ENCODE results near the gene NSD2. TPM values are rescaled to one million over a fixed set of nuclear protein-coding genes. Genes with fewer than 3 reads are reported as not detected.
"Not testable (repeated sequence)": the region's sequence is repeated elsewhere in the genome, so short reads cannot be mapped to it uniquely, and the experiment has no call there.

Gene NSD2
- total and polyA plus RNA-seq, 2 donors (not counting 1 experiment from before 2014, with no cell fraction given), result 14.2 to 64.8 TPM

DNA sequence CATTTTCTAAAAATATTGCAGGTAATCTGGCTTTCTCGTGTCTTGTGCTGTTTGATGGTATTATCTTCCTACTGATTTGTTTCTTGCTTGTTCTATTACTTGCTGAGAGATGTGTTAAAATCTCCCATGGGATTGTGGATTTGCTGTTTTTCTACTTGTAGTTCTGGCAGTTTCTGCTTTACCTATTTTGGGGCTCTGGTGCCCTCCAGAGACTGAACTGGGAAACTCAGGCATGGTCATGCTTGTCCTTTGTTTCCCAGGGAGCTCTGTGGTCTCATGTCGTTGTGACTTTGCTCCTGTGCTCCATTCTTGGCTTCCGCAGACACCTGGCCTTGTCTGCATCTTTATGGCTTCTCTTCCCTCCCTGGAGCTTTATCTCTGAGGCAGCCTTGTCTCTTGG lies 39.5 kb downstream of the NSD2 start:
- Histone ChIP-seq H3K4me1 (ENCODE audit: control insufficient read depth in 2 of 2, insufficient read depth in 2 of 2, low read length in 2 of 2) (no peaks in the 10 kb centered on the region), H3K9ac (ENCODE audit: low read length) (no peak overlapping the region), H3K9me3 (ENCODE audit: control extremely low read depth in 1 of 3, control insufficient read depth in 2 of 3, insufficient read depth in 1 of 3, low read length in 2 of 3) (peaks cover 0 to 5% (median 0%) of the 10 kb centered on the region in 3 donors), H3K36me3 (replicated peaks in 1 of 2; ENCODE audit: control extremely low read depth in 1 of 2, control insufficient read depth in 1 of 2, extremely low read depth in 1 of 2, insufficient read depth in 2 of 2, low read length in 1 of 2) (peaks cover 2 to 7% of the 10 kb centered on the region in 2 experiments), H3K79me2 (ENCODE audit: control insufficient read depth, insufficient read depth, low read length) (peaks cover 52% of the 10 kb centered on the region), H3K4me2 (replicated peaks; ENCODE audit: low read depth, low read length, poor library complexity, severe bottlenecking) (no peak overlapping the region), H3K27ac (ENCODE audit: low read length in 2 of 2) (no peak overlapping the region), H3K27me3 (replicated peaks in 1 of 4; ENCODE audit: control extremely low read depth in 1 of 4, control insufficient read depth in 3 of 4, insufficient read depth in 4 of 4, low read length in 3 of 4) (no peaks in the 10 kb centered on the region), H3K4me3 (ENCODE audit: control extremely low read depth in 1 of 5, extremely low read depth in 1 of 5, insufficient read depth in 1 of 5, low read depth in 2 of 5, low read length in 4 of 5) (no peak overlapping the region), H2AFZ (ENCODE audit: insufficient read depth, low read depth, low read length, poor library complexity, severe bottlenecking) (no peak overlapping the region), H4K20me1 (ENCODE audit: control insufficient read depth, insufficient read depth, low read length, poor library complexity, severe bottlenecking) (no peaks in the 10 kb centered on the region)
- Mint-ChIP-seq H3K27ac (no peak overlapping the region), H3K4me1 (peaks cover 2% of the 10 kb centered on the region), H3K27me3 (no peaks in the 10 kb centered on the region), H3K9me3 (ENCODE audit: insufficient read depth) (no peaks in the 10 kb centered on the region), H3K4me3 (no peak overlapping the region)
- TF ChIP-seq EZH2 (IDR thresholded peaks at IDR 0.05; ENCODE audit: borderline replicate concordance, insufficient read depth, low read depth, low read length, poor library complexity, severe bottlenecking), result no peak
- TF ChIP-seq CTCF (IDR thresholded peaks at IDR 0.05), result peak; percentile 15
- CTCF ChIA-PET, result interaction anchor here (1.4 to 3.8 kb wide), 2 partner anchors 11 to 162 kb away, joined by 4 to 36 read pairs; no protein-coding TSS in a partner anchor
- peak; percentile 22 for DNase-seq
- intact Hi-C loops (cut with micrococcal nuclease), result no loop called here
- POLR2A ChIA-PET, result no interaction called here
- ATAC-seq (ENCODE audit: low read depth), result no peak
- whole genome bisulfite sequencing (ENCODE audit: insufficient coverage), result 33% methylated on average over 1 of the region's 3 CpGs

DNA sequence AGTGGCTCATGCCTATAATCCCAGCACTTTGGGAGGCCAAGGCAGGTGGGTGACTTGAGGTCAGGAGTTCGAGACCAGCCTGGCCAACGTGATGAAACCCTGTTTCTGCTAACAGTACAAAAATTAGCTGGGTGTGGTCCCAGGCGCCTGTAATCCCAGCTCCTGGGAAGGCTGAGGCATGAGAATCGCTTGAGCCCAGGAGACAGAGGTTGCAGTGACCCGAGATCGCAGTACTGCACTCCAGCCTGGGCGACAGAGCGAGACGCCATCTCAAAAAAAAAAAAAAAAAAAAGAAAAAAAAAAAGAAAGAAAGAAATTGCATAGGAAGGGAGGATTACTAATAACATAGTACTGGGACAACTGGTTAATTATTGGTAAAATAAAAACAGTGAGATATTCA lies 40.1 kb downstream of the NSD2 start:
- H3K4me3 ChIP-seq (ENCODE audit: control extremely low read depth in 1 of 5, extremely low read depth in 1 of 5, insufficient read depth in 1 of 5, low read depth in 2 of 5, low read length in 4 of 5); H3K9me3 Mint-ChIP-seq (ENCODE audit: insufficient read depth); H3K4me2 ChIP-seq (replicated peaks; ENCODE audit: low read depth, low read length, poor library complexity, severe bottlenecking); DNase-seq; H4K20me1 ChIP-seq (ENCODE audit: control insufficient read depth, insufficient read depth, low read length, poor library complexity, severe bottlenecking); H3K4me1 ChIP-seq (ENCODE audit: control insufficient read depth in 2 of 2, insufficient read depth in 2 of 2, low read length in 2 of 2); H3K27ac Mint-ChIP-seq; H3K27ac ChIP-seq (ENCODE audit: low read length in 2 of 2); H3K9ac ChIP-seq (ENCODE audit: low read length); H3K4me3 Mint-ChIP-seq; H3K36me3 ChIP-seq (replicated peaks in 1 of 2; ENCODE audit: control extremely low read depth in 1 of 2, control insufficient read depth in 1 of 2, extremely low read depth in 1 of 2, insufficient read depth in 2 of 2, low read length in 1 of 2); H3K4me1 Mint-ChIP-seq; H3K27me3 Mint-ChIP-seq; intact Hi-C loops (cut with micrococcal nuclease); H3K27me3 ChIP-seq (replicated peaks in 1 of 4; ENCODE audit: control extremely low read depth in 1 of 4, control insufficient read depth in 3 of 4, insufficient read depth in 4 of 4, low read length in 3 of 4); POLR2A ChIA-PET; H3K9me3 ChIP-seq (ENCODE audit: control extremely low read depth in 1 of 3, control insufficient read depth in 2 of 3, insufficient read depth in 1 of 3, low read length in 2 of 3); ATAC-seq (ENCODE audit: low read depth); H2AFZ ChIP-seq (ENCODE audit: insufficient read depth, low read depth, low read length, poor library complexity, severe bottlenecking): not testable (repeated sequence)
- CTCF ChIA-PET, result interaction anchor here (1.4 kb wide), 1 partner anchor 163 kb away, joined by 4 read pairs; no protein-coding TSS in a partner anchor
- WGBS (ENCODE audit: insufficient coverage), result over 99% methylated on average over 8 of the region's 9 CpGs
- H3K79me2 ChIP-seq (ENCODE audit: control insufficient read depth, insufficient read depth, low read length), result peaks cover 52% of the 10 kb centered on the region
